ENCODE data around the gene DMGDH. TPM values are rescaled to one million over a fixed set of nuclear protein-coding genes. Genes with fewer than 3 reads are reported as not detected.

DMGDH gene
- total RNA-seq, 1 donor from 2014 or later = 0.78 TPM

- intact Hi-C loops (cut with DNase I) = no loop called here
- no peaks in the 10 kb centered on the region for H3K9me3 ChIP-seq
- H3K36me3 ChIP-seq = no peaks in the 10 kb centered on the region
- no peak for TF ChIP-seq CTCF (IDR thresholded peaks at IDR 0.05)
- ATAC-seq (no peak), DNase-seq (no peak)
- no peak overlapping the region for H3K27ac ChIP-seq
- H3K27me3 ChIP-seq = no peaks in the 10 kb centered on the region
- H3K4me3 ChIP-seq = no peak overlapping the region
- no peaks in the 10 kb centered on the region for H3K4me1 ChIP-seq
These were observed 21.0 kb downstream of the DMGDH start for GRCh38 chr5:79048437-79048836.

- no peak for DNase-seq
- no peak overlapping the region for H3K4me3 ChIP-seq
- H3K4me1 ChIP-seq = no peaks in the 10 kb centered on the region
- intact Hi-C loops (cut with DNase I) = no loop called here
- H3K27me3 ChIP-seq = no peaks in the 10 kb centered on the region
- TF ChIP-seq CTCF (IDR thresholded peaks at IDR 0.05) = no peak
- no peaks in the 10 kb centered on the region for H3K36me3 ChIP-seq
- H3K27ac ChIP-seq = no peak overlapping the region
- no peaks in the 10 kb centered on the region for H3K9me3 ChIP-seq
- ATAC-seq = no peak
These were observed 22.3 kb downstream of the DMGDH start for GRCh38 chr5:79047199-79047598.

- ATAC-seq (no peak), DNase-seq (no peak)
- H3K36me3 ChIP-seq = no peaks in the 10 kb centered on the region
- no peak for TF ChIP-seq CTCF (IDR thresholded peaks at IDR 0.05)
- no peak overlapping the region for H3K4me3 ChIP-seq
- no peaks in the 10 kb centered on the region for H3K27me3 ChIP-seq
- intact Hi-C loops (cut with DNase I) = no loop called here
- no peak overlapping the region for H3K27ac ChIP-seq
- H3K4me1 ChIP-seq = no peaks in the 10 kb centered on the region
- no peaks in the 10 kb centered on the region for H3K9me3 ChIP-seq
These were observed 27.3 kb downstream of the DMGDH start for GRCh38 chr5:79042188-79042587.

- Histone ChIP-seq H3K27me3 (no peaks in the 10 kb centered on the region), H3K36me3 (no peaks in the 10 kb centered on the region), H3K27ac (no peak overlapping the region), H3K9me3 (no peaks in the 10 kb centered on the region), H3K4me1 (no peaks in the 10 kb centered on the region), H3K4me3 (no peak overlapping the region)
- no peak for TF ChIP-seq CTCF (IDR thresholded peaks at IDR 0.05)
- intact Hi-C loops (cut with DNase I) = no loop called here
- DNase-seq = no peak
- no peak for ATAC-seq
These were observed 32.7 kb downstream of the DMGDH start for GRCh38 chr5:79036769-79037168.

GRCh38 chr5:79035237-79035636 lies 34.2 kb downstream of the DMGDH start:
- TF ChIP-seq CTCF (IDR thresholded peaks at IDR 0.05) = no peak

GRCh38 chr5:79032782-79033181 lies 36.7 kb downstream of the DMGDH start:
- H3K9me3 ChIP-seq = no peaks in the 10 kb centered on the region
- ATAC-seq (no peak), DNase-seq (no peak)
- no peak overlapping the region for H3K27ac ChIP-seq
- H3K36me3 ChIP-seq = no peaks in the 10 kb centered on the region
- H3K27me3 ChIP-seq = no peaks in the 10 kb centered on the region
- no peak overlapping the region for H3K4me3 ChIP-seq
- intact Hi-C loops (cut with DNase I) = no loop called here
- H3K4me1 ChIP-seq = no peaks in the 10 kb centered on the region
- no peak for TF ChIP-seq CTCF (IDR thresholded peaks at IDR 0.05)

More at GRCh38 chr5:79035237-79035636, 34.2 kb downstream of the DMGDH start:
- Histone ChIP-seq H3K27ac (no peak overlapping the region), H3K4me1 (no peaks in the 10 kb centered on the region), H3K4me3 (no peak overlapping the region), H3K36me3 (no peaks in the 10 kb centered on the region), H3K27me3 (no peaks in the 10 kb centered on the region), H3K9me3 (no peaks in the 10 kb centered on the region)
- no peak for DNase-seq
- intact Hi-C loops (cut with DNase I) = no loop called here
- ATAC-seq = no peak
